Left cardiac atrium (tissue), 4 donors: Measurements from ENCODE around the gene KCNMA1. TPM values are rescaled to one million over a fixed set of nuclear protein-coding genes. Genes with fewer than 3 reads are reported as not detected.
"Not testable (repeated sequence)": the region's sequence is repeated elsewhere in the genome, so short reads cannot be mapped to it uniquely, and the experiment has no call there.

ENCODE experiments used
- ATAC-seq, 2 donors: fragments of 200-7000 bp; cut with Tn5 transposase; one replicate each; pipeline ENCODE4 v1.9.1; 2020; ENCODE audit warnings: mild to moderate bottlenecking in 2 of 2, moderate library complexity in 2 of 2
- DNase-seq: peaks from one replicate; pipeline ENCODE4 v3.0.0-alpha.2; 2020
- intact Hi-C, 2 donors: fragments of 100-400 bp; cut with DNase I; formaldehyde crosslinking; loops; one replicate each; pipeline versions ENCODE4 v1.14.1 to v1.15.1; 2022 to 2023
- long read RNA-seq: library from polyadenylated mRNA; unstranded; transcript quantifications from one replicate; pipeline ENCODE4 v2.0.0, GENCODE V29; 2021
- total RNA-seq, 2 donors: library from RNA; stranded (reverse); fragmentation: NEBNext Ultra II Directional; extraction: Animal tissue kit (Norgen Biotek cat#: 25700); gene quantifications; one replicate each; pipeline ENCODE4 v1.2.1, GENCODE V29; 2021
- donor health status: DM: no; HTN: yes; CAD: no.
- donor health status: DM: no; HTN: yes; CAD: no; lungs with severe emphysema.
- donor health status: DM: yes; HTN: yes; CAD: no.
- donor health status: Dilated cardiomyopathy.

KCNMA1 gene
- 1 to 10 TPM; 4.1 to 5.3 TPM for total RNA-seq
- long read RNA-seq = 0 reads

GRCh38 chr10:77637532-77638320 is at the start of gene KCNMA1:
KCNMA1 (minus strand) TSS chr10:77637808.
- ATAC-seq (peak; percentile 18 to 22), DNase-seq (no peak)
- intact Hi-C loops = no loop called here

- intact Hi-C loops = no loop called here
- no peak for ATAC-seq
- no peak for DNase-seq
Measured at GRCh38 chr10:77686650-77687417, 49.2 kb upstream of the KCNMA1 start.

DNA sequence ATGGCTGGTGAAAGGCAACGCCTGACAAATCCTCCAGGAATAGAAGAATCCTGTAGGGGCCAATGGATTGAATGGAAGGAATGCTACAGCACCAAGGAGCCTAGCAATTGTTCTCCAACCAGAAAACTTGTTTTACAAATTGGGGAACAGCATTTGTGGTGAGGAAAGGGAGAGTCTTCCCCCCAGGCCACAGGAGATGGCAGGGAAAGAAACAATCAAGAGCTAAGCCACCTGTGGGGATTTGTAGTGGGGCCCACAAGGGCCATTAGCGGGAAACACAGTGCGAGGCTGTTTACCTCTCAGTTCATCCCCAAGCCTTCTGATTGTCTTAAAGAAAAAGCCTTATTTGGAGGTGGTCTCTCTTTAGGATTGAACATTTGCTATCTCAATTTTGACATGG is 48.5 kb upstream of the KCNMA1 start:
- no peak for ATAC-seq
- DNase-seq = no peak
- intact Hi-C loops = no loop called here

DNA sequence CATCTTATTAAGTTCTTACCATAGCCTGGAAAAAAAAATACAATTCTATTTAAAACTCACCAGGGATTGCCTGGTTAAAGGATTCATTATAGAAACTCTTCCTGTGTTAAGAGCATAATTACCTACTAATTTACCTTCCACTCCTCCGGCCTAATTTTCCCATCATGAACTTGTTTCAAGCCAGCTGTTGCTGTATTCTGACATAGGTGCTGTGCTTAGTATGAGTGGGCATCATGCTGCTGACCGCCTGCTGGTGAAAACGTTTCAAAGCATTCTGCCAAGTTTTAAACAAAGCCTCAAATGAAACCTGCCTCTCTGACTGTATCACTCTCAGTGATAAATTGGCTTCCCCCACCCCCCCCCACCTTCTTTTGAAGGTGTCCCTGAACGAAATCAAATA is 47.8 kb upstream of the KCNMA1 start:
- DNase-seq (no peak), ATAC-seq (no peak)
- intact Hi-C loops = no loop called here

- ATAC-seq, intact Hi-C loops, DNase-seq: not testable (repeated sequence)
Measured at GRCh38 chr10:77683088-77683432, 45.5 kb upstream of the KCNMA1 start.

GRCh38 chr10:77682393-77683087 is 44.9 kb upstream of the KCNMA1 start:
- intact Hi-C loops = no loop called here
- DNase-seq (no peak), ATAC-seq (no peak)

GRCh38 chr10:77681839-77682238 is 44.2 kb upstream of the KCNMA1 start:
- DNase-seq = no peak
- intact Hi-C loops = no loop called here
- ATAC-seq = no peak

GRCh38 chr10:77680811-77681210 is 43.2 kb upstream of the KCNMA1 start:
- DNase-seq (no peak), ATAC-seq (no peak)
- intact Hi-C loops = no loop called here

DNA sequence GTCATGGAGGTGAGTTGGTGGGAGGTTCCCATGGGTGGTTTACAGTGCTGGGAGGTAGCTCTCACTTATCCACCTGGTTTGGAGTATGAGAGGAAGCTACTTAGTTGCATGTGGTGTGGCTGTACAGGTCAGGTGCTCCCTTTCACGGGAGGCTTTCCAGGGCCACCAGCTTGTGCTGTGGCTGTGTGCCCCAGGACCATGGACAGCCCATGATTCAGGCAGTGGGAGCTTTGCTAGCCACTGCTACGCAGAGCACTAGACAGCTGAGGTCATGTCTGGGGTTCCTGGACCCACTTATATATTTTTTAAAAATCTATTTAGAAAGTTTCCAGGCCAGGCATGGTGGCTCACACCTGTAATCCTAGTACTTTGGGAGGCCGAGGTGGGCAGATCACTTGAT is 42.5 kb upstream of the KCNMA1 start:
- DNase-seq = no peak
- intact Hi-C loops = no loop called here
- ATAC-seq = no peak

DNA sequence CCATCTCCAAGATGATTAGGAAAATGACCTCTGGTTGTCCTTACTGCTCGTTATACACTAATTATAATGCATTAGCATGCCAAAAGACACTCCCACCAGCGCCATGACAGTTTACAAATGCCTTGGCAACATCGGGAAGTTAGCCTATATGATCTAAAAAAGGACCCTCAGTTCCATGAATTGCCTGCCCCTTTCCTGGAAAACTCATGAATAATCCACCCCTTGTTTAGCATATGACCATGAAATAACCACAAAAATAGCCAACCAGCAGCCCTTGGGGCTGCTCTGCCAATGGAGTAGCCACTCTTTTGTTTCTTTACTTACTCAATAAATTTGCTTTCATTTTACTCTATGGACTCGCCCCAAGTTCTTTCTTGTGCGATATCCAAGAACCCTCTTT is 41.6 kb upstream of the KCNMA1 start:
- DNase-seq = no peak

DNA sequence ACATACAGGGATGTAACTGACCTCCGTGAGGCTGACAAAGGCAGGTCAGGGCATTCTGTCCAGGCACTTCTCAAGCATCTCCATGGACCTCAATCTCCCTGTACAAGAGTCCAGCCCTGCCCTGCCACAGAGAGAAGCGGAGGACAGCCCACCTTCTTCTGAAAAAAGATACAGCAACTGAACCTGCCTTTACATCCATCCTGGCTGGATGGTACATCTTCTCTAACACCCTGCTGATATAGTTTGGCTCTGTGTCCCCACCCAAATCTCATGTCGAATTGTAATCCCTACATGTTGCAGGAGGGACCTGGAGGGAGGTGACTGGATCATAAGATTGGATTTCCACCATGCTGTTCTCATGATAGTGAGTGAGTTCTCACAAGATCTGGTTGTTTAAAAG is 40.5 kb upstream of the KCNMA1 start:
- intact Hi-C loops = no loop called here
- ATAC-seq (no peak), DNase-seq (no peak)

More for the DNA sequence above, 41.6 kb upstream of the KCNMA1 start:
- intact Hi-C loops = no loop called here
- no peak for ATAC-seq

- intact Hi-C loops = no loop called here
- DNase-seq (no peak), ATAC-seq (no peak)
Measured at GRCh38 chr10:77675347-77675746, 37.7 kb upstream of the KCNMA1 start.

GRCh38 chr10:77673515-77674140 is 36.0 kb upstream of the KCNMA1 start:
- ATAC-seq = no peak
- intact Hi-C loops = no loop called here
- no peak for DNase-seq

- ATAC-seq (no peak), DNase-seq (no peak)
- intact Hi-C loops = no loop called here
Measured at GRCh38 chr10:77673101-77673500, 35.5 kb upstream of the KCNMA1 start.

DNA sequence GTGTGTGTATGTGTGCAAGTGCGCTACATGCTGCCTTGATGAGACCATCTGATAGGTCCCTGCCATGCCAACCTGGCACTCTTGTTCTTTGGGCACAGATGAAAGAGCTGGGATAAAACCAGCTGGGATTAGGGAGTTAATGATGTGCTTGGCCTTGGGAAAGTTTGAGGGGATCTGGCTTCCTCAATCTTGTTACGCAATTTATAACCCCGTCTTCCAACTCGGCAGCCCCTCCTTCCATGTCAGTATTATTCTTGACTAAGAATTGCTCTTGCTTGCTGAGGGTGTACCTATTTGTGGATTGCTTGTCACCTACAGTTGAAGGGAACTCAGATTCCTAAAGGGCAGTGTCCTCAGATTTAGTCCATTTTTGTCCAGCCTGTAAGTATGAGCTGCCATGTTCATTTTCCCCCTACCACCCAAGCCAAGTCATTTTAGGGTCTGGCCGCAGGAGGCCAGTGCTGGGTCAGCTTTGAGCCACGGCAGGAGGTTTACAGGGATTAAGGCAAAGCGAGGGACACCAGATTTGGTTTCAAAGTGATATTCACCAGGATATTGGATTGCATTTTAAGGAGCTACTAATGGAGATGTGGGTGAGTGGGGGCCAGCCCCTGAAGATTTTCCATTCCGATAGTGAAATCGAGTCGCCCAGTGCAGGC is 34.1 kb upstream of the KCNMA1 start:
- intact Hi-C loops = no loop called here
- no peak for ATAC-seq
- DNase-seq = no peak

DNA sequence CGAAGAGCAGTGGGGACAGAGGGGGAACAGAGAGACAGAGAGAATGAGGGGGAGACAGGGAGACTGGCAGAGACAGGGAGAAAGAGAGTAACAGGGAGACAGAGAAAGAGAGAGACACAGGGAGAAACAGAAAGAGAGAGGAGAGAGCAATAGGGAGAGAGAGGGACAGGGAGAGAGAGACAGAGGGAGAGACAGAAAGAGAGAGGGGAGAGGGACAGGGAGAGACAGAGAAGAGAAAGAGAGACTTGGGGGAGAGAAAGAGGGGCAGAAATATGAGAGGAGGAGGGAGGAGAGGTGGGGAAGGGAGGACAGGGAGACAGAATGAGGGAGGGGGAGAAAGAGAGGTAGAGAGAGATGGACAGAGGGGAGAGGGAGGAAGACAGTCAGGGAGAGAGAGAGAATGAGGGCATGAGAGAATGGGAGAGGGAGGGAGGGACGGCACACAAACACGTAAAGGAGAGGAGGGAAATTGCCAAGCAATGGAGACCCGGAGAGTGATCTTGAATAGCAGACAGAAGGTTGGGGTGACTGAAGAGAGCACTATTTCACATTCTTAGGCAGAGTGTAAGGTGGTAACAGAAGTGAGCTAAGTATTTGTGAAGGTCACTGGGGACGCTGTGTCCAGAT is 33.3 kb upstream of the KCNMA1 start:
- ATAC-seq (no peak), DNase-seq (no peak)
- intact Hi-C loops = no loop called here

DNA sequence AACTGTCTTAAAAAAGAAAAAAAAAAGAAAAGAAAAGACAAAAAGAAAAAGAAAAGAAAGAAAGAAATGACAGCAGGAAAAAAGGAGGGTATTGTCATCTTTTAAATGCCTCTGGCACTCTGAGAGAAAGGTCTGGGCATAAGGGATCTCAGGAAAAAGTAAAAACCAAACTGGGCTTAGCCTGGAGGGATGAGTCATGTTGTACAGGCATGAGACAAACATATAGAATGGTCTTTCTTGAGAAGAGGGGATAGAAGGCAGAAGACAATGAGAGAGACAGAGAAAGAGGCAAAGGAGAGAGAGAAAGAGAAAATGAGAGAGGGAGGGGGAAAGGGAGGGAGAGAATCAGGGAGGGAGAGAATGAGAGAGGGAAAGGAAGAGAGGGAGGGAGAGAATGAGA is 32.3 kb upstream of the KCNMA1 start:
- intact Hi-C loops = no loop called here
- no peak for DNase-seq

DNA sequence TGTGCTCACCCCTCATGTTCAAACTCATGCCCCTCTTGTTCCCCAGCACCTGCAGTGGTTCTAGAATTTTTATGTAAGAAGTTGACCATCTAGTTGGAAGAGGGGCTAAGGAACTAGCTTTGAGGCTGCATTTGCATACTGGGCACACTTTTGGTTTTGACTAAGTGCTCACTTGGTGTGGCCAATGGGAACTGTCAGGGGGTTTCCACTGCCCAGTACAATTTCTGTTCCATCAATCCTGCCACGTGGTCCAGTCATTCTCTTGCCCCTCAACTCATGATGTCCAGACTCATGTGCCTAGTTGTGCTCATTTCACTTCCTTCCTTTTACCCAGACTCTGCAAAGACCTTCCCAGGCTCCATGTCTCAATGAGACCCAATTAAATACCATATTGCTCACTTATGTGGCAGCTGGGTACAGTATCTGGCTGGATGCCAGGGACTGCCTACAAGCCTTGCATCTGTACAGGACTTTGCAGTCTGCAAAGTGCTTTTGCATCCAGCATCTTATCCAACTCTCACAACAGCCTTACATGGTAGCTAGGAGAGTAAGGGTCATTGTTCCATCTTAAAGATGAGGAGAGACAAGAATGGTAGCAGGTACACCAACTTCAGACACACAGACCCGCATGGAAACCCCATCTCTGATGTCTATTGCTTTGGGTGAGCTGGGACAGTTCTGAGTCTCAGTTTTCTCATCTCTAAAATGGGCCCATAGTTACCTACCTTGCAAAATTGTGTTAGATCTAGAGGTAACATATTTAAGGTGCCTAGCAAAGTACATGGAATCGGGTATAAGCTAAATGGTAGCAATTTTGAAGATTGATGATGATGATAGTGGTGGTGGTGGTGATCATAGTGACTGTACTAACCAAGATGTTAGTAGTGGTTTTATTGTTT is 30.1 kb upstream of the KCNMA1 start:
- DNase-seq = no peak
- intact Hi-C loops = no loop called here

More for the DNA sequence above, 32.3 kb upstream of the KCNMA1 start:
- ATAC-seq = no peak

More for the DNA sequence above, 30.1 kb upstream of the KCNMA1 start:
- ATAC-seq = no peak
